NCI-H82 treated with DMSO at 0.1 percent for 48 hours (cell line): ENCODE measurements around the gene ABHD1.

Source experiments
- DNase-seq: peaks from one replicate; lab custom pipeline; 2025; ENCODE audit not compliant: unreplicated experiment; lab: John Stamatoyannopoulos, UW

ABHD1 gene

GRCh38 chr2:27134781-27135477, 11.3 kb downstream of the ABHD1 start:
- DNase-seq: no peak

GRCh38 chr2:27135478-27135955, 11.9 kb downstream of the ABHD1 start:
- no peak for DNase-seq

- DNase-seq: no peak
These were observed 13.1 kb downstream of the ABHD1 start for GRCh38 chr2:27136751-27137150.

- no peak for DNase-seq
These were observed 13.8 kb downstream of the ABHD1 start for GRCh38 chr2:27137322-27137935.

GRCh38 chr2:27138111-27138510, 14.5 kb downstream of the ABHD1 start:
- no peak for DNase-seq

- no peak for DNase-seq
These were observed 15.7 kb downstream of the ABHD1 start, which contains the start of gene PRR30 for GRCh38 chr2:27139310-27139709. Gene PRR30 (minus strand): TSS chr2:27139410. CDS start chr2:27138329, 1,081 bp downstream.

- DNase-seq: no peak
These were observed 19.7 kb downstream of the ABHD1 start for GRCh38 chr2:27143285-27143684.

- DNase-seq: no peak
These were observed 22.1 kb downstream of the ABHD1 start for GRCh38 chr2:27145682-27146081.

- no peak for DNase-seq
These were observed 24.3 kb downstream of the ABHD1 start for GRCh38 chr2:27147935-27148334.

GRCh38 chr2:27148801-27149439, 25.3 kb downstream of the ABHD1 start, which contains the start of gene TCF23:
Gene TCF23 (plus strand): TSS chr2:27149004. CDS start chr2:27149134, 130 bp downstream.
- no peak for DNase-seq

- no peak for DNase-seq
These were observed 26.2 kb downstream of the ABHD1 start for GRCh38 chr2:27149570-27150405.

GRCh38 chr2:27150639-27151230, 27.1 kb downstream of the ABHD1 start:
- peak; percentile 29 for DNase-seq

GRCh38 chr2:27152102-27152795, 28.6 kb downstream of the ABHD1 start:
- no peak for DNase-seq

GRCh38 chr2:27152796-27153464, 29.3 kb downstream of the ABHD1 start:
- DNase-seq: no peak

- DNase-seq: no peak
These were observed 30.9 kb downstream of the ABHD1 start for GRCh38 chr2:27154488-27154887.

GRCh38 chr2:27155069-27155520, 31.5 kb downstream of the ABHD1 start:
- no peak for DNase-seq

- DNase-seq: no peak
These were observed 34.9 kb downstream of the ABHD1 start for GRCh38 chr2:27158468-27158867.

- no peak for DNase-seq
These were observed 35.7 kb downstream of the ABHD1 start for GRCh38 chr2:27159271-27159670.

GRCh38 chr2:27160191-27160590, 36.6 kb downstream of the ABHD1 start:
- no peak for DNase-seq
